Transverse colon (tissue), 4 donors: ENCODE measurements around the gene TBCD. TPM values are rescaled to one million over a fixed set of nuclear protein-coding genes. Genes with fewer than 3 reads are reported as not detected.
"Not testable (repeated sequence)": the region's sequence is repeated elsewhere in the genome, so short reads cannot be mapped to it uniquely, and the experiment has no call there.

ENCODE experiments used
- DNase-seq: peaks from one replicate; pipeline ENCODE4 v3.0.0-alpha.2; 2019
- H3K27ac ChIP-seq, 4 donors: fragments of 200-600 bp; sonication (generic); 2 replicates each; pipeline ENCODE4 v1.5.1; 2016 to 2018; ENCODE audit warnings: inconsistent platforms in 4 of 4
- H3K27me3 ChIP-seq: fragments of 200-600 bp; sonication (generic); 2 replicates; pipeline ENCODE4 v1.5.1; 2017; ENCODE audit warnings: inconsistent platforms
- H3K36me3 ChIP-seq, 4 donors: fragments of 200-600 bp; sonication (generic); 2 replicates each; pipeline ENCODE4 v1.5.1; 2017 to 2019; ENCODE audit warnings: inconsistent platforms in 4 of 4
- H3K4me1 ChIP-seq, 4 donors: fragments of 200-600 bp; sonication (generic); 2 replicates each; pipeline ENCODE4 v1.5.1; 2017 to 2020; ENCODE audit warnings: inconsistent platforms in 4 of 4
- H3K4me3 ChIP-seq, 4 donors: fragments of 200-600 bp; sonication (generic); 1 replicate in 1 of 4; 2 replicates in 3 of 4; pipeline versions ENCODE4 v1.5.1 to v1.6.1; 2017 to 2019; ENCODE audit warnings: inconsistent platforms in 4 of 4
- H3K9me3 ChIP-seq, 2 donors: fragments of 200-600 bp; sonication (generic); 2 replicates each; pipeline ENCODE4 v1.5.1; 2017 to 2019; ENCODE audit warnings: inconsistent platforms in 2 of 2
- EP300 ChIP-seq: sonication (generic); formaldehyde crosslinking; IDR thresholded peaks from one replicate; pipeline ENCODE4 v1.6.1; 2017; ENCODE audit warnings: antibody characterized with exemption, low read depth
- POLR2A ChIP-seq: fragments of 450-650 bp; IDR thresholded peaks from one replicate; pipeline ENCODE4 v1.6.1; 2016; ENCODE audit warnings: antibody characterized with exemption, mild to moderate bottlenecking, moderate library complexity
- POLR2AphosphoS5 ChIP-seq, 3 donors: sonication (generic); formaldehyde crosslinking; IDR thresholded peaks; one replicate each; pipeline ENCODE4 v1.6.1; 2016; ENCODE audit warnings: antibody characterized with exemption in 3 of 3
- WGBS, 2 donors: methylation state at CpG; one replicate each; pipeline ENCODE4 v1.1.5; 2018; ENCODE audit warnings: low coverage in 1 of 2; 5-methylcytosine and 5-hydroxymethylcytosine counted together
- in situ Hi-C, 4 donors: fragments of 200-750 bp; cut with MboI; loops; one replicate each; pipeline versions ENCODE4 v1.15.0 to v1.15.1; 2017; ENCODE audit warnings: low sequenced_read_pairs in 3 of 4, low pct_ligation_motif_present in 1 of 4, low pct_unique_long_range_greater_than_20kb in 1 of 4
- intact Hi-C: fragments of 100-400 bp; cut with DNase I; formaldehyde crosslinking; loops from one replicate; pipeline ENCODE4 v1.15.1; 2023; ENCODE audit warnings: low total_unique reads
- total RNA-seq, 4 donors: library from RNA; depleted of rRNA; stranded (reverse); fragments of >200 nt; gene quantifications; one replicate each; pipeline ENCODE4 v1.1.0, GENCODE V29; 2016
- TF ChIP-seq, protein P1 (sequence below), 5 experiments: fragments of 200-600 bp in 3 of 5; fragments of 450-650 bp in 2 of 5; sonication (generic) in 3 of 5; IDR thresholded peaks; 1 replicate in 2 of 5; 2 replicates in 3 of 5; pipeline ENCODE4 v1.5.1; 2016 to 2017; ENCODE audit warnings: antibody characterized with exemption in 5 of 5, inconsistent platforms in 3 of 5, mild to moderate bottlenecking in 2 of 5, moderate library complexity in 1 of 5

TBCD gene
- total RNA-seq, 4 donors from 2014 or later = 38.6 to 104 (median 39.8) TPM

DNA sequence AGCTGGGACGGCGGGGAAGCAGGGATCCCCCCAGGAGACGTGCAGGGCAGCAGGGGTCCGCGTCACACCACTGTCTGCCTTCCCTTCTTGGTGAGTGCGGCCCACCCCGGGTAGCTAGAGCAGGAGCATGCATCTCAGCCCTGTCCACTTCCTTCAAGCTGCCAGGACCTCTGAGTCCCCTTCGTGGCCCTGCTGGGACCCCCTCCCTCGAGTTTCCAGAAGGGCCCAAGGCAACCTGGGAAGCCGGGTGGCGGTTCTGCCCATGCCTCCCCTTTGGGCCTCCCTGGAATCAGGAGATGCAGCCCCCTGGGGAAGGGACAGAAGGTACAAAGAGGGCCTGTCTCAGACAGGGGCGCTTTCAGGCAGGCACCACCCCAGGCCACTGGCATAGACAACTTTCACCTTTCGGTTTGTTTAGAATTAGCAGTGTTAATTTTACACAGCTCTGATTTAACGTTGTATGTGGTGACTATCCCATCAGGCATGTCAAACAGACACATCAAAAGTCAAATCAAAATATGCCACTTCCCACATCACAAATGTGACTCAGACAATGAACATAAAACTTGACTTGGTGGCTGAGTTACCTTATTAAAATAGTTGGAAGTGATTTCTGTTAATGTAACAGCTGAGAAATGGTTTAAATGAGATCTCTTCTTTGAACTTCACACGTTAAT is 233.0 kb downstream of the TBCD start:
- no peaks in the 10 kb centered on the region for H3K9me3 ChIP-seq
- H3K36me3 ChIP-seq = no peaks in the 10 kb centered on the region
- H3K4me1 ChIP-seq = no peaks in the 10 kb centered on the region
- WGBS, 2 donors = 88 to 92% methylated on average over 3 to 11 of the region's 15 CpGs
- H3K4me3 ChIP-seq = no peak overlapping the region
- no peaks in the 10 kb centered on the region for H3K27me3 ChIP-seq
- in situ Hi-C loops = no loop called here
- H3K27ac ChIP-seq = no peak overlapping the region
- intact Hi-C loops = no loop called here
- no peak for TF ChIP-seq EP300
- TF ChIP-seq POLR2A = no peak
- TF ChIP-seq POLR2AphosphoS5 (IDR thresholded peaks at IDR 0.05) = no peak
- TF ChIP-seq, protein P1, sequence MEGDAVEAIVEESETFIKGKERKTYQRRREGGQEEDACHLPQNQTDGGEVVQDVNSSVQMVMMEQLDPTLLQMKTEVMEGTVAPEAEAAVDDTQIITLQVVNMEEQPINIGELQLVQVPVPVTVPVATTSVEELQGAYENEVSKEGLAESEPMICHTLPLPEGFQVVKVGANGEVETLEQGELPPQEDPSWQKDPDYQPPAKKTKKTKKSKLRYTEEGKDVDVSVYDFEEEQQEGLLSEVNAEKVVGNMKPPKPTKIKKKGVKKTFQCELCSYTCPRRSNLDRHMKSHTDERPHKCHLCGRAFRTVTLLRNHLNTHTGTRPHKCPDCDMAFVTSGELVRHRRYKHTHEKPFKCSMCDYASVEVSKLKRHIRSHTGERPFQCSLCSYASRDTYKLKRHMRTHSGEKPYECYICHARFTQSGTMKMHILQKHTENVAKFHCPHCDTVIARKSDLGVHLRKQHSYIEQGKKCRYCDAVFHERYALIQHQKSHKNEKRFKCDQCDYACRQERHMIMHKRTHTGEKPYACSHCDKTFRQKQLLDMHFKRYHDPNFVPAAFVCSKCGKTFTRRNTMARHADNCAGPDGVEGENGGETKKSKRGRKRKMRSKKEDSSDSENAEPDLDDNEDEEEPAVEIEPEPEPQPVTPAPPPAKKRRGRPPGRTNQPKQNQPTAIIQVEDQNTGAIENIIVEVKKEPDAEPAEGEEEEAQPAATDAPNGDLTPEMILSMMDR (IDR thresholded peaks at IDR 0.05) = no peak
- DNase-seq = no peak

DNA sequence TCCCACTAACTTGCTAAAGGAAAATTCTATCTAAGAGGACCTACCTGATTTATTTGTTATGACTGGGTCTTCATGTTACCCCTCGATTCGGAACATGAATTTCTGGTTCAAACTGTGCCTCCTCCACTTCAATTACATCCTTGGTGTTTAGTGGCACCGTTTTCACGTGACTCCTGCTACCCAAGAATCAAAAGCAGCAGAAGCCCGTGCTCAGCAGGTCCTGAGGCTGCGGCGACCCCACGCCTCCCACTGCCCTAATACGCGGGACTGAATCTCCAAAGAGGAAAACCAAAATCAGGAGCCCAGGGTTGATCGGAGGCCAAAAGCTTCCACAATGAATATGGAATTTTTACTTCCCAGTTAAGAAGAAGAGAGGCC is 233.6 kb downstream of the TBCD start:
- H3K36me3 ChIP-seq = no peaks in the 10 kb centered on the region
- H3K27me3 ChIP-seq = no peaks in the 10 kb centered on the region
- no peak for TF ChIP-seq POLR2A
- no peak for TF ChIP-seq POLR2AphosphoS5 (IDR thresholded peaks at IDR 0.05)
- TF ChIP-seq EP300 = no peak
- TF ChIP-seq, protein P1 (IDR thresholded peaks at IDR 0.05) = no peak
- no peaks in the 10 kb centered on the region for H3K4me1 ChIP-seq
- intact Hi-C loops = no loop called here
- H3K9me3 ChIP-seq = no peaks in the 10 kb centered on the region
- no peak for DNase-seq
- H3K27ac ChIP-seq = no peak overlapping the region
- no peak overlapping the region for H3K4me3 ChIP-seq
- 95 to 97% methylated on average over 10 to 11 of the region's 11 CpGs for WGBS, 2 donors
- in situ Hi-C loops = no loop called here

- DNase-seq = peak; percentile 47
- no peaks in the 10 kb centered on the region for H3K27me3 ChIP-seq
- H3K4me3 ChIP-seq = no peak overlapping the region
- in situ Hi-C loops = no loop called here
- H3K4me1 ChIP-seq = no peaks in the 10 kb centered on the region
- intact Hi-C loops = loop anchor here (1.0 kb wide), 1 partner anchor 22 kb away; no protein-coding TSS in a partner anchor
- no peaks in the 10 kb centered on the region for H3K36me3 ChIP-seq
- no peak for TF ChIP-seq POLR2A
- TF ChIP-seq, protein P1 (IDR thresholded peaks at IDR 0.05) = no peak
- no peak for TF ChIP-seq POLR2AphosphoS5 (IDR thresholded peaks at IDR 0.05)
- TF ChIP-seq EP300 = no peak
- no peaks in the 10 kb centered on the region for H3K9me3 ChIP-seq
- peak overlapping the region in 1 of 4 donors; percentile 31 for H3K27ac ChIP-seq
- WGBS, 2 donors = 39% methylated on average over 15 of the region's 17 CpGs; no CpG with 5 or more reads in 1 of the 2 donors
Observed at GRCh38 chr17:82985973-82986372, 234.1 kb downstream of the TBCD start.

DNA sequence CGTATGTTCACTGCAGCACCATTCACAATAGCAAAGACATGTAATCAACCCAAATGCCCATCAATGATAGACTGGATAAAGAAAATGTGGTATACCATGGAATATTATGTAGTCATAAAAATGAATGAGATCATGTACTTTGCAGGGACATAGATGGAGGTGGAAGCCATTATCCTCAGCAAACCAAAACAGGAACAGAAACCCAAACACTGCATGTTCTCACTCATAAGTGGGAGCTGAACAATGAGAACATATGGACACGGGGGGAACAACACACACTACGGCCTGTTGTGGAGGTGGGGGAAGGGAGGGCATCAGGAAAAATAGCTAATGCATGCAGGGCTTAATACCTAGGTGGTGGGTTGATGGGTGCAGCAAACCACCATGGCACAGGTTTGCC is 237.2 kb downstream of the TBCD start:
- peaks cover 5 to 15% of the 10 kb centered on the region in 2 donors for H3K9me3 ChIP-seq
- WGBS, 2 donors = 81 to 93% methylated on average over 3 of the region's 3 CpGs
- H3K4me1 ChIP-seq, DNase-seq, H3K27ac ChIP-seq, H3K36me3 ChIP-seq, H3K27me3 ChIP-seq, intact Hi-C loops, in situ Hi-C loops, H3K4me3 ChIP-seq: not testable (repeated sequence)

DNA sequence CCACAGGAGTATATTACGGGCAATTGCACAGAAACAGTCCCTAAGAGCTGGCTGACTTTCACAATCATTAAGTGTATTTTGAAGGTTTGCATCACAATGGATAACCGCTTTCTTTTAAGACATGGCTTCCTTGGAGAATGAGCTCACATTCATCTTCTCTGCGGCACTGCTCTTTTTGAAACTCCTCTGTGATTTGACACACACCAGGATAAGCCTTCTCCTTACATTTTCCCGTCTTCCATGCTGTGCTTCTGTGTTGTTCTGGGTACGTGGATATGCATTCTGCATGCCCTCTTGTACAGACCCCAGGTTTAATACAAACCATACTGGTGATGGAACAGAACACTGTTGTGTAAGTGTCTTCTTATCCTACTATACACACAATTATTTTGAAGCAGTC is 238.0 kb downstream of the TBCD start:
- in situ Hi-C loops (no loop called here), intact Hi-C loops (no loop called here)
- Histone ChIP-seq H3K27ac (no peak overlapping the region), H3K9me3 (peaks cover 5 to 15% of the 10 kb centered on the region in 2 donors), H3K36me3 (no peaks in the 10 kb centered on the region), H3K27me3 (no peaks in the 10 kb centered on the region), H3K4me1 (no peaks in the 10 kb centered on the region), H3K4me3 (no peak overlapping the region)
- no peak for DNase-seq
- 94 to 96% methylated on average over 5 of the region's 5 CpGs for WGBS, 2 donors
- no peak for TF ChIP-seq EP300
- no peak for TF ChIP-seq POLR2A
